Activated naive CD4-positive, alpha-beta T cell treated with Interleukin-2 at 50 U/mL for 16 hours (primary cell): Measurements from ENCODE around the gene SLC16A7.
"Not testable (repeated sequence)": the region's sequence is repeated elsewhere in the genome, so short reads cannot be mapped to it uniquely, and the experiment has no call there.

ENCODE experiments used
- DNase-seq: peaks from one replicate; pipeline ENCODE4 v3.0.0-alpha.2; 2020

Gene SLC16A7

DNA sequence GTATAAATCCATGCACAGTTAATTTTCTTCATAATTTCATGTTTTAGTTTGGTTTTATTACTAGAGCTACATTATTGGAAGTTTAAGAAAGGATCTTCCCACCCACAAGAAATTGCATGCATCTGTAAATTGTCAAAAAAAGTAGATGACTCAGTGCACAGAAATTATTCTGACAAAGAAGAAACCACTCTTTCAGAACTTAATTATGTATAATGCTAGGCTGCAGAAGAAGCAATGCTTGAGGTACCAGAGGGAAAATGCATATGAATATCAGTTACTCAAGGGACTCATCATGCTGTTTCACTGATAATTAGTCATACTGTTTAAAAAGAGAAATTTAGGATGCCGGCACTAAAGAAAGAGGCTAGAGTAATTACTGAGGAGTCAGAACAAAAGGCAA lies 147.0 kb downstream of the SLC16A7 start:
- no peak for DNase-seq

DNA sequence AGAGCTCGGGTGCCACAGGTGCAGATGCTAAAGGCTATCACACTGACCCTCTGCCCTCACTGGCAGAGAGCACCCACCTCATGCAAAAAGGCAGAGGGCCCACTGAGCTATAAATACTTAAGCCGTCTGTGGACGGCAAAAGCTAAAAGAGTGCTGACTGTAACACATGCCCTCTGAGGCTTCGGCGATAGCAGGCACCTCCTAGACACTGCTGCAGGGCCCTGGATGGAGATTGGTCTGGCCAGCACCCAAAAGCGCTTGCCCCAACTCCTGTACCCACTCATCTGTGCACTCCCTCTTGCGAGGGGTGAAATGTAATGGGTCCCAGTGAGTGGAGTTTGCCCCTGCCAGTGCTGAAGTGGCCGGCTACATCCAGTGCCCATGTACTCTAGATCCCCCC lies 148.7 kb downstream of the SLC16A7 start:
- no peak for DNase-seq

DNA sequence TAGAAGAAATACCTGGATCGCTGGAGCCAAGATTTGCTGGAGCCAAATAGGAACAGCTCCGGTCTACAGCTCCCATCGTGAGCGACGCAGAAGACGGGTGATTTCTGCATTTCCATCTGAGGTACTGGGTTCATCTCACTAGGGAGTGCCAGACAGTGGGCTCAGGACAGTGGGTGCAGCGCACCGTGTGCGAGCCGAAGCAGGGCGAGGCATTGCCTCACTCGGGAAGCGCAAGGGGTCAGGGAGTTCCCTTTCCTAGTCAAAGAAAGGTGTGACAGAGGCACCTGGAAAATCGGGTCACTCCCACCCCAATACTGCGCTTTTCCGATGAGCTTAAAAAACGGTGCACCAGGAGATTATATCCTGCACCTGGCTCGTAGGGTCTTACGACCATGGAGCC lies 155.3 kb downstream of the SLC16A7 start:
- not testable (repeated sequence) for DNase-seq

DNA sequence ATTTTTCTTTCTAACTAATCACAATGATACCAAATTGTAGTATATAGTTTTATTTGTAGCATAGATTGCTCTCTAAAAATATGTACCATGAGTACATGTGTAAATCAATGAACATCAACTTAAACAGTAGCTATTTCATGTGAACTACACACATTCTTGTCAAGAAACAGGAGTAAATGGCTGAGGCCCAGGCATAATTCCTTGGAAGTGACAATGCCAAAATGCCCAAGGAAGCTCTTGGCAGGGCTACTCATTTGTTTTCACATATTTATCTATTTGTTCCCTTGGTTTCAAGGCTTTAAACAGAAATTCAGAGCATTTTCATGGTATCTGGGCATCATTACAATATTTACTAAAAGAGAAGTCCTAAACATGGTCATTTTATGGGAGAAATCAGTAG lies 165.7 kb downstream of the SLC16A7 start:
- DNase-seq, result no peak

DNA sequence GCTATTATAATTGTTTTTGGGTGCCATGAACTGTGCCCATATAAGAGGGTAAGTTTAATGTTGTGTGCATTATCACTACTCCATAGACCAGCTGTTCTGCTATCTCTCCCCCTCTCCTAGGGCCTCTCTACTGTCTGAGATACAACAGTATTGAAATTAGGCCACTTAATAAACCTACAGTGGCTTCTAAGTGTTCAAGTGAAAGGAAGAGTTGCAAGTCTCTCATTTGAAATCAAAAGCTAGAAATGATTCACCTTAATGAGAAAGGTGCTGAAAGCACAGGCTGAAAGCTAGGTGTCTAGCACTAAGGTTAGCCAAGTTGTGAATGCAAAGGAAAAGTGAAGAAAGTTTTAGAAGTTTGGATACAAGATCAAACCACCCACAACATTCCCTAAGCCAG lies 168.0 kb downstream of the SLC16A7 start:
- no peak for DNase-seq

DNA sequence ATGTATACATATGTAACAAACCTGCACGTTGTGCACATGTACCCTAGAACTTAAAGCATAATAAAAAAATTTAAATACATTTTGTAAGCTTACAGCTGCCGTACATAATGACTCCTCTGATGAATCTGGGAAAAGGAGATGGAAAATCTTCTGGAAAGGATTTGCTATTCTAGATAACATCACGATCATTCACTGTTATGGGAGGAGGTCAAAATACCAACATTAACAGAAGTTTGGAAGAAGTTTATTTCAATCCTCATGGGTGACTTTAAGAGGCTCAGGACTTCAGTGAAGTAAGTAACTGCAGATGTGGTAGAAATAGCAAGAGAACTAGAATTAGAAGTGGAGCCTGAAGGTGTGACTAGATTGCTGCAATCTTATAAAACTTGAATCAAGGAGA lies 172.2 kb downstream of the SLC16A7 start:
- no peak for DNase-seq

DNA sequence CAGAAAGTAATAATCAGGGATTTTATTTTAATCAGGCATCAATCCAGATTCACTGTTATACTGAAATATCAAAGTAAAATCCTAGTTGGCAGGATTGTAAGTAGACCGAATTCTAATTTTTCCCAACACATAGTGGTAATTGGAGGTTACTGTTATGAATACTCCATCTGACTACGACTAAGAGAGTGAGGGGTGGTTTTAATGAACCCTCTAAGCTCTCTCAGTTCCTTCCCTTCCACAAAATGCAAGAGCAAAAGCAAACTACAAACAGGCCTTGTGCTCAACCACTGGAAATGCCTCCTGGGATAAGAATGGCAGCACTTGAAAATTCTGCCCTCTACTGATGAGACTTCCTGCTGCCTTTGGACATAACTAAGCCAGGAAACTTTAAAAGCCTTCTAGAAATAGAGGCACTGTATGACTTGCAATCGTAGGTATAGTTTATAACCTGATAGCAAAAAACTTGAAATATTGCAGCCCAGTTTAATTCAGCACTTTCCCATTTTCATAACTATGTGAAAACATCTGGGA lies 184.8 kb downstream of the SLC16A7 start:
- no peak for DNase-seq

DNA sequence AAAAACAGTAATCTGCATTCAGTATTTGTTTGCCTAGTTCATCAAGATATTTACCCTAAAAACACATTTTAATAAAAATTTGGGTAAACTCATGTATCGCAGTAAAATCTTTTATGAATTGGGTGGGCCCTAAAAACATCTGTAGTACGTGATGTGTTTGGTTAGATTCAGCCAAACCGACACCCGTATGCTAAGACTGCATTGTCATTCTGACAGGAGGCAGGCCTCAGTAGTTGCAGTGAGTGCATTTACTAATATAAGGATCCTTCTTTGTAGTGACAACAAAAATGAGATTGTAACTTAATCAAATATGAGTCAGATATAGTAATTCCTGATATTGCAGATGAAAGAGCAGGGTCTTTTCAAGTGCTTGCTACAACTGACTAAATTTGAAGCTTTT lies 191.8 kb downstream of the SLC16A7 start:
- DNase-seq, result no peak

DNA sequence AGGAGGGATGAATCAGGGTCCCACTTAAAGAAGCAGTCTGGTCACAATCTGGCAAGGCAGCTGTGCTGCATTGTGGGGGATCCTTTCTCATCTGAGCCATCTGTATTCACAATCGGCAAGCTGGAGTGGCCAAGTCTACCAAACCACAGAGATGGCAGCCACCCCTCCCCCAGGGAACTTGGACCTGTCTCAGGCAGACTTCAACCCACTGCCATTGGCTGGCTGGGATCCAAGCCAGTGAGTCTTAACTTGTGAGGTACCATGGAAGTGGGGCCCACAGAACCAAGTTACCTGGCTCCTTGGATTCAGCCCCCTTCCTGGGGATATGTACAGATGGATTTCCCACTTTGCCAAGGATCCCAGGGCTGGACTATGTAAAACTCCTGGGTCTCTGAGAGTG lies 196.8 kb downstream of the SLC16A7 start:
- DNase-seq, result no peak

DNA sequence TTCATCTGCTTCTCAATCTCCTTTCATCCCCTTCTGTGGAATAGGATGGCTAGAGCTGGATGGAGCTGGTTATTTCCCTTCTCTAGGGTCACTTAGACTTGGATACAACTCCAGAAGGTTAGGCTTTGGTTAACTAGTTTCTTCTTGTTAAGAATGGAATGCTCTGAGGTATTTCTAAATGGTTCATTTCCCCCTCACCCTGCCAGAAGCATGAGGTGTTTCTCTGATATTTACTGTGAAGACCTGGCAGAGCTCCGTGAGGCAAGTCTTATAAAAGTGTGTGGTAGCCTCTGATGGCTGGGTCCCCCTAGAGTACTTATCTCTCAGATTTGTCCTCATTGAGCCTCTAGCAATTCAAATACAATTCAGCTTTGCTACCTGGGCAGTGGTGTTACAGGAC lies 207.9 kb downstream of the SLC16A7 start:
- DNase-seq, result no peak

DNA sequence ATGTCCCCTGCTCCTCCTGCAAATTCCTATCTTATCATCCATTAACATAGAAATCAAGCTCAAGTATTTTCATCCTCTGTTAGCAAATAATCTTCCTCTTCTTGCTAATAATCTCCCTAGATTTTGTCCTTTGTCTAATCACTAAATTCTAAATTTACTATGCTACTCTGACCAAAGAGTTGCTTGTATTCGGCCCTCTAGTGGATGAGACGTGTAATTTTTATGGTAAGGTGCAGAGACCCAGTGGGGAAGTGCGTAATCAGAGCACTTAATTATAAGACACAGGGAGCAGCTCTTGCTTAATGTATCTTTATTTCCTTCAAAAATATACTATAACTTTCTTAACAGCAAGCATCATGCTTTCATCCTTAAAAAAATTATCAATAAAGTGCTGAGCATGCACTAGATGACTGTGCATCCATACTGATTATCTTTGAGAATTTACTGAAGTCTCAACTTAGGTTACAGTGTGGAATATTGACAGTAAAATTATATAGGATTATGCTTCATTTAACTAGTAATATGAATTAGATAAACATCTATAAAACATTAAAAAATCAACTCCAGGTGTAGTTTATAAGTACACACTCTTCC lies 212.6 kb downstream of the SLC16A7 start:
- no peak for DNase-seq

DNA sequence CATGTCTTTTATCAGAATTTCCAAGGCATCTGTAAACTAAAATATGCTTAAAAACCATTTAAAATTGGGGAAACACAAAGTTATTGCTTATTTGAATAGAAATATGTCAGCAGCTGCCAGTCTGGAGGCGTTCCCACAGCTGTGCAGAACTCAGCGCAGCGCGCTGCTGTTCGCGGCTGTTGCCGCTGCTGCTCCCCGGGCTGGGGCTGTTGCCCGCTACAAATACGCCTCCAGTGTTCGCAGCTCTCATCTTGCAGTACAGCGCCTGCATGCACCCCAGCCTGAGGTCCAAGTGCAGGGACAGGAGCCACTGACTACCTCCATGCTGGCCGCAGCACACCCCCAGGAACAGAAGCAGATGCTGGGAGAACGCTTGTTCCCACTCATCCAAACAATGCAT lies 216.2 kb downstream of the SLC16A7 start:
- DNase-seq, result no peak

DNA sequence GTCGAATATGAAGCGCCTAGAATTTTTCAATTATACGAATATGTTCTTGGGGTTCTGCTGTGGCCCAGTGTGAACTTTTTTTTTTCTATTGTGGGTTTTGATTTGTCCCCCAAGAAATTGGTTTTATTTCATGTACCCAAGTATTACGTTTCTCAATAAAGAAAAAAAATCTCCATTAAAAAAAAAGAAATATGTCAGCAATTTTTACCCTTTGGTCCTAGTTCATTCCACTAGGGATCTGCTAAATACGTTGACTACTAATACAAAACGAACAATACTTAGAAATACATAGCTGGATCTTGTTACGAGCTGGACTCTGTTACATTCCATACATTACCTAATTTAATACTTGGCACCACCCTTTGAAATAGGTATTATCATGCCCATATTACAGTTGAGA lies 216.9 kb downstream of the SLC16A7 start:
- DNase-seq, result no peak

DNA sequence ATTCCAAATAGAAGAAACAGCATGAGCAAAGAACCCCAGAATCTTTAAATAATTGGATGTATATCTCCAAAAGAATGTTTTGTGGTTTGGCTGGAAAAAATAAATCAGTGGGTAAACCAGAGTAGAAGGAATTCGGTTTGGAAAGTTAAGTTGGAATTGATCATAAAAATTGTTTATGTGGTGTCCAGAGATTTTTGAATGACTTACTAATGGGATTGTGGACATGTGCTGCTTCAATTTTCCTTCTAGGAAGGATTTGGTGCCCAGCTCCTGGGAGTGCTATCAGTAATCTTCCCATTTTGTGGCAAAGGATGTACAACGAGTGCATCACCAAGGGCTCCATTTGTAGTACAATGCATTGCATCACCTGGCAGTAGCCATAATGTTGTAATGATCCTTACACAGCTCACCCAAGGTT lies 224.8 kb downstream of the SLC16A7 start:
- DNase-seq, result no peak

DNA sequence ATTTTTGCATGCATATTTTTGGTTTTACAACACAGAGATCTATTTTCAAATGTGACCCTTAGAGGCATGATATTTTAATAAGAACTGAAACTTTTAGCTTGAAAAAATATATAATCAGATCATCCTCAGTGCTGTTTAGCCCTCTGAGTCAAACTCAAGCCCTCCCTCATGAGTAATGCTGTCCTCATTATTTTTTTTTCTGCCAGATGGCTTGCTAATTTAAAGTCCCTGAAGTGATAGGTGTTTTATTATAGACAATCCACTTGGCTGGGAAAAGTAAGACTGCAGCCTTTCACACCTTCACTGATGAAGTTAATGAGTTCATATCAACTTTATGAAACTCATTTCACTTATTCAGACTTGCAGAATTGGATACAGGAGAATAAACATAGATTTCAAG lies 227.7 kb downstream of the SLC16A7 start:
- no peak for DNase-seq

DNA sequence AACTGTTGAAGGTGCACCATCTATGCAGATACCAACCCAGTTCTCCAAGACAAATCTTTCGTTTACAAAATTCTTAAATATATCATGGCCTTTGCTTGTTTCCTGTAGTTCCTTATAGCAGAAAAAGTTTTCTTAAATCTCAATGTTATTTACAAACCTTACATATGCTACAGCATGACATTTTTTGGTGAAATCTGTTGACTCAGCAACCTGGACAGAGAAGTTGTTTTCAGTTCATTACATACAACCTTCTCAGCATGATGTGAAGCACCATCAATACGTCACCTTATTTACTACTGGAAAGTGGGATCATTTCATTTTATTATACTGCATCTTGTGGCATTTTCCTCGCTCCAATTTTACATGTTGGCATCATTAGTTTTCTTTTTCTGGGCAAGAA lies 231.9 kb downstream of the SLC16A7 start:
- DNase-seq, result no peak

DNA sequence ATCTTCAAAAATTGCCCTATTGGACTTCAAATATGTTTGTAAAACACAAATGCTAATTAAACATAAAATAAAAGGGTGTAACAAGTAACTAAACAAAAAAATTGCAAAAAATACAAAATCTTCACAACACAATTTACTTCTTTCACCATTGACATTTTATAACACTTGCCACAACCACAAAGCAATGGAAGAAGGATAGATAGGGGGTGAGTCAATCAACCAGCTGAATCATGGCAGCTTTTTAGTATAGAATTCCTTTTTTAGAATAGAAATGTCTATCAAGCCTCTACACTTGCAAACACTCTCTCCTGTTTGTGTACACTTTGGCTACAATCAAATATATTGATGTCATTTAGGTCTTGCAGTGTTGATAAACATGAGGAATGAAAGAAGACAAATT lies 232.7 kb downstream of the SLC16A7 start:
- no peak for DNase-seq

DNA sequence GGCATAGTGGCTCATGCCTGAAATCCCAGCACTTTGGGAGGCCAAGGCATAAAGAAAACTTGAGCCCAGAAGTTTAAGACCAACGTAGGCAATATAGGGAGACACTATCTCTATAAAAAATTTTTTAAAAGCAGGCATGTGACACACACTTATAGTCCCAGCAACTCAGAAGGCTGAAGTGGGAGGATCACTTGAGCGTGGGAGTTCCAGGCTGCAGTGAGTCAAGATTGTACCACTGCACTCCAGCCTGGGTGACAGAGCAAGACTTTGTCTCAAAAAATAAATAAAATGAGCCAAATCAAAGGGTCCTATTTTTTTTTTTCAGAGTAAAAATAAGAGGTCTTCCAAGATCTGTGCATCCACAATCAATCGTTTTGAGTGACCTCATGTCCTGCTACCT lies 237.6 kb downstream of the SLC16A7 start:
- no peak for DNase-seq

DNA sequence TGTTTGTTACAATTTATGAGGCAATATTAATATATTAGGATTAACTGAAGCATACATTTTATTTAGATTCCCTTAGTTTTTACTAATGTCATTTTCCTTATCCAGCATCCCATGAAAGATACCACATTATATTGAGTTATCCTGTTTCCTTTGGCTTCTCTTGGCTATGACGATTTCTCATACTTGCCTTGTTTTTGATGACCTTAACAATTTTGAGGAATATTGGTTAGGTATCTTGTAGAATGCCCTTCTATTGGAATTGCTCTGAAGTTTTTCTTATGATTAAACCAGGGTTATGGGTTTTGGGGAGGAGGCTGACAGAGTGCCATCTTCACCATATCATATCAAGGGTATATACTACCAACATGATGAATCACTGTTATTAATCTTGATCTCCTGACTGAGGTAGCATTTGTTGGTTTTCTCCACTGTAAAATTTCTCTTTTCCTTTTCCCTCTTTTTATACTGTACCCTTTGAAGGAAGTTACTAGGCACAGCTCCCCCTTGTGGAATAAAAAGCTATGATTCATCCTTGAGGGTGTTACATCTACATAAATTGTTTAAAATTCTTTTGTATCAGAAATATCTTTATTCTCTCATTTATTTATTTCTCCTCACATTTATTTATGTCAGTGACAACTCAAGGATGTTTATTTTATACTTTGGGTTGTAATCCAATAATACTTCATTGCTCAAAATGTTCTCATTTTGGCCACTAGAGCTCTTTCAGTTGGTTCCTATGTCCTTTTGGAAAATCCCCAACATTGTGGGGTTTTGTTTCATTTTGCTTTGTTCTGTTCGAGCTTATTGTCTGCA lies 239.0 kb downstream of the SLC16A7 start:
- DNase-seq, result no peak
